ENCODE results near the gene HCN4.
"Not testable (repeated sequence)": the region's sequence is repeated elsewhere in the genome, so short reads cannot be mapped to it uniquely, and the experiment has no call there.

HCN4 gene

GRCh38 chr15:73324496-73325170, 44.1 kb downstream of the HCN4 start:
- no peak for DNase-seq

- DNase-seq, result no peak
These were observed 44.8 kb downstream of the HCN4 start for GRCh38 chr15:73323956-73324355.

- DNase-seq, result no peak
These were observed 45.3 kb downstream of the HCN4 start for GRCh38 chr15:73323374-73323955.

- DNase-seq, result no peak
These were observed 45.9 kb downstream of the HCN4 start for GRCh38 chr15:73322665-73323373.

GRCh38 chr15:73321496-73322450, 47.0 kb downstream of the HCN4 start:
- no peak for DNase-seq

GRCh38 chr15:73320619-73321180, 48.1 kb downstream of the HCN4 start:
- DNase-seq, result no peak

- DNase-seq, result no peak
These were observed 49.1 kb downstream of the HCN4 start for GRCh38 chr15:73319460-73320245.

- no peak for DNase-seq
These were observed 50.1 kb downstream of the HCN4 start for GRCh38 chr15:73318463-73319351.

- no peak for DNase-seq
These were observed 50.9 kb downstream of the HCN4 start for GRCh38 chr15:73317651-73318462.

GRCh38 chr15:73313861-73314260, 54.9 kb downstream of the HCN4 start:
- DNase-seq, result no peak

- no peak for DNase-seq
These were observed 60.5 kb downstream of the HCN4 start for GRCh38 chr15:73308305-73308704.

GRCh38 chr15:73305331-73306211, 63.2 kb downstream of the HCN4 start:
- peak; percentile 75 for DNase-seq

- no peak for DNase-seq
These were observed 65.1 kb downstream of the HCN4 start for GRCh38 chr15:73303636-73304035.

- DNase-seq, result not testable (repeated sequence)
These were observed 68.5 kb downstream of the HCN4 start for GRCh38 chr15:73300286-73300685.

GRCh38 chr15:73298522-73299245, 70.1 kb downstream of the HCN4 start:
- DNase-seq, result no peak

GRCh38 chr15:73296609-73297353, 72.0 kb downstream of the HCN4 start:
- no peak for DNase-seq

- DNase-seq, result peak; percentile 39
These were observed 73.0 kb downstream of the HCN4 start for GRCh38 chr15:73295630-73296286.
